WTC11 (cell line): ENCODE results near the gene VWA5B1. TPM values are rescaled to one million over a fixed set of nuclear protein-coding genes. Genes with fewer than 3 reads are reported as not detected.

Experiments used
- ATAC-seq: fragments of 200-7000 bp; cut with Tn5 transposase; 2 replicates; pipeline ENCODE4 v1.10.0; 2021; ENCODE audit warnings: mild to moderate bottlenecking, moderate library complexity
- CTCF ChIA-PET: fragments of 300-600 bp; sonication (Branson Sonifier 250); formaldehyde crosslinking; loops from one replicate; lab custom pipeline; 2021; ENCODE audit warnings: antibody characterized with exemption; lab: Charles Lee
- POLR2A ChIA-PET: fragments of 350-600 bp; sonication (Branson Sonifier 250); formaldehyde crosslinking; loops from one replicate; lab custom pipeline; 2021; ENCODE audit warnings: antibody characterized with exemption; lab: Charles Lee
- DNase-seq: peaks from one replicate; pipeline ENCODE4 v3.0.0; 2021; ENCODE audit warnings: low spot score
- H3K27ac Mint-ChIP-seq: 2 replicates; pipeline ENCODE4 v1.8.0; 2021; ENCODE audit warnings: mixed read lengths
- H3K27me3 Mint-ChIP-seq: 2 replicates; pipeline ENCODE4 v1.8.0; 2021; ENCODE audit warnings: low read depth, mild to moderate bottlenecking, moderate library complexity, mixed read lengths
- H3K36me3 Mint-ChIP-seq: 2 replicates; pipeline ENCODE4 v1.8.0; 2021; ENCODE audit warnings: mixed read lengths
- H3K4me1 Mint-ChIP-seq: 2 replicates; pipeline ENCODE4 v1.8.0; 2022; ENCODE audit warnings: mixed read lengths
- H3K4me3 Mint-ChIP-seq: 2 replicates; pipeline ENCODE4 v1.8.0; 2021; ENCODE audit warnings: mild to moderate bottlenecking, moderate library complexity, mixed read lengths
- H3K9me3 Mint-ChIP-seq: 2 replicates; pipeline ENCODE4 v1.8.0; 2021; ENCODE audit warnings: mixed read lengths
- CDX4 ChIP-seq: fragments of 250-450 bp; sonication (Bioruptor Pico); IDR thresholded peaks from 2 replicates; pipeline ENCODE4 v1.9.0; 2021; ENCODE audit warnings: moderate library complexity, mild to moderate bottlenecking, inconsistent platforms, borderline replicate concordance
- CREB1 ChIP-seq: sonication (generic); formaldehyde crosslinking; IDR thresholded peaks from 2 replicates; pipeline ENCODE4 v1.8.0; 2023; ENCODE audit warnings: mild to moderate bottlenecking, missing genetic modification reagents
- CREM ChIP-seq: sonication (generic); formaldehyde crosslinking; IDR thresholded peaks from 2 replicates; pipeline ENCODE4 v1.8.1; 2022; ENCODE audit warnings: mild to moderate bottlenecking, missing genetic modification reagents, moderate library complexity
- E2F5 ChIP-seq: sonication (generic); formaldehyde crosslinking; IDR thresholded peaks from 2 replicates; pipeline ENCODE4 v1.8.1; 2022; ENCODE audit warnings: mild to moderate bottlenecking, moderate library complexity, missing genetic modification reagents
- ELF4 ChIP-seq: sonication (generic); formaldehyde crosslinking; IDR thresholded peaks from 2 replicates; pipeline ENCODE4 v1.8.1; 2022; ENCODE audit warnings: low read depth, mild to moderate bottlenecking, moderate library complexity, missing genetic modification reagents
- GABPB1 ChIP-seq: sonication (generic); formaldehyde crosslinking; IDR thresholded peaks from 2 replicates; pipeline ENCODE4 v1.8.1; 2023; ENCODE audit warnings: mild to moderate bottlenecking, missing genetic modification reagents
- IRF2 ChIP-seq: sonication (generic); formaldehyde crosslinking; IDR thresholded peaks from 2 replicates; pipeline ENCODE4 v1.8.0; 2022; ENCODE audit warnings: low read depth, missing genetic modification reagents, borderline replicate concordance
- NFATC4 ChIP-seq: fragments of 250-450 bp; sonication (Bioruptor Pico); IDR thresholded peaks from 2 replicates; pipeline ENCODE4 v1.9.0; 2021; ENCODE audit warnings: mild to moderate bottlenecking
- OVOL2 ChIP-seq: fragments of 250-450 bp; sonication (Bioruptor Pico); IDR thresholded peaks from 2 replicates; pipeline ENCODE4 v1.9.0; 2021; ENCODE audit warnings: mild to moderate bottlenecking, borderline replicate concordance
- PRRX2 ChIP-seq: fragments of 250-450 bp; sonication (Bioruptor Pico); IDR thresholded peaks from 2 replicates; pipeline ENCODE4 v1.8.0; 2021; ENCODE audit warnings: mild to moderate bottlenecking
- RORB ChIP-seq: fragments of 250-450 bp; sonication (Bioruptor Pico); IDR thresholded peaks from 2 replicates; pipeline ENCODE4 v1.9.0; 2021; ENCODE audit warnings: mild to moderate bottlenecking
- STAT6 ChIP-seq: sonication (generic); formaldehyde crosslinking; conservative IDR thresholded peaks from 2 replicates; pipeline ENCODE4 v1.8.1; 2023; ENCODE audit warnings: mild to moderate bottlenecking, low read depth, missing genetic modification reagents, moderate library complexity
- TEAD4 ChIP-seq: sonication (generic); formaldehyde crosslinking; IDR thresholded peaks from 2 replicates; pipeline ENCODE4 v1.8.0; 2022; ENCODE audit warnings: mild to moderate bottlenecking, missing genetic modification reagents
- TP53 ChIP-seq: sonication (generic); formaldehyde crosslinking; IDR thresholded peaks from 2 replicates; pipeline ENCODE4 v1.8.1; 2023; ENCODE audit warnings: mild to moderate bottlenecking, missing genetic modification reagents
- ZNF121 ChIP-seq: sonication (generic); formaldehyde crosslinking; IDR thresholded peaks from 2 replicates; pipeline ENCODE4 v1.8.0; 2023; ENCODE audit warnings: missing genetic modification reagents
- ZNF263 ChIP-seq: sonication (generic); formaldehyde crosslinking; IDR thresholded peaks from 2 replicates; pipeline ENCODE4 v1.8.1; 2022; ENCODE audit warnings: low read depth, mild to moderate bottlenecking, moderate library complexity, missing genetic modification reagents
- ZNF423 ChIP-seq: fragments of 250-450 bp; sonication (Bioruptor Pico); IDR thresholded peaks from 2 replicates; pipeline ENCODE4 v2.1.2; 2022; ENCODE audit warnings: mild to moderate bottlenecking, moderate library complexity
- total RNA-seq: library from RNA; stranded (reverse); gene quantifications from 3 replicates; pipeline ENCODE4 v1.2.3, GENCODE V29; 2021
- TF ChIP-seq, protein P1 (sequence below): sonication (generic); formaldehyde crosslinking; IDR thresholded peaks from 2 replicates; pipeline ENCODE4 v1.8.1; 2022; ENCODE audit warnings: low read depth, missing genetic modification reagents, borderline replicate concordance
- TF ChIP-seq, protein P2 (sequence below): sonication (generic); formaldehyde crosslinking; IDR thresholded peaks from 2 replicates; pipeline ENCODE4 v1.8.1; 2023; ENCODE audit warnings: mild to moderate bottlenecking, missing genetic modification reagents
- TF ChIP-seq, protein P3 (sequence below): fragments of 200-600 bp; IDR thresholded peaks from 2 replicates; pipeline ENCODE4 v1.8.0; 2022; ENCODE audit warnings: antibody characterized with exemption
- TF ChIP-seq, protein P4 (sequence below): fragments of 250-450 bp; sonication (Bioruptor Pico); IDR thresholded peaks from 2 replicates; pipeline ENCODE4 v1.9.0; 2021; ENCODE audit warnings: mild to moderate bottlenecking, borderline replicate concordance

VWA5B1 gene
- total RNA-seq, 1 experiment from 2014 or later: 1.5 TPM

DNA sequence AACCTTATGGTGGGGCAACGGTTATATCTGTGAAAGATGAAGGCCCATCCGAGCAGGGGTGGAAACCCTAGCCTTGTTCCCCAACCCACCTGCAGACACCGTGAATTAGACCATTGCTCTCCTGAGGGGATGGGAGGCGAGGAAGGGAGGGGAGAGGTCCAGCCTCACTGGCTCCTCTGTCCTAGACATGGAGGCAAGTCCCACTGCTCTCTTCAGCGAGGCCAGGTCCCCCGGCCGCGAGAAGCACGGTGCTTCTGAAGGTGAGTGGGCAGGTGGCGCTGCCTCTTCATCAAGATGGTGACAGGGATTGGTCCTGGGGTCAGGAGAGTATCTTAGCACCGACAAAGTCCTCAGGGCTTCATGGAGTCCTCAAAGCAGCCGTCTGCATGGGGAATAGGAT, 59.3 kb downstream of the VWA5B1 start:
- TF ChIP-seq, protein P1, sequence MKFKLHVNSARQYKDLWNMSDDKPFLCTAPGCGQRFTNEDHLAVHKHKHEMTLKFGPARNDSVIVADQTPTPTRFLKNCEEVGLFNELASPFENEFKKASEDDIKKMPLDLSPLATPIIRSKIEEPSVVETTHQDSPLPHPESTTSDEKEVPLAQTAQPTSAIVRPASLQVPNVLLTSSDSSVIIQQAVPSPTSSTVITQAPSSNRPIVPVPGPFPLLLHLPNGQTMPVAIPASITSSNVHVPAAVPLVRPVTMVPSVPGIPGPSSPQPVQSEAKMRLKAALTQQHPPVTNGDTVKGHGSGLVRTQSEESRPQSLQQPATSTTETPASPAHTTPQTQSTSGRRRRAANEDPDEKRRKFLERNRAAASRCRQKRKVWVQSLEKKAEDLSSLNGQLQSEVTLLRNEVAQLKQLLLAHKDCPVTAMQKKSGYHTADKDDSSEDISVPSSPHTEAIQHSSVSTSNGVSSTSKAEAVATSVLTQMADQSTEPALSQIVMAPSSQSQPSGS (CRISPR knock-in tag): no peak
- TF ChIP-seq NFATC4 (CRISPR knock-in tag) (no peak), TEAD4 (no peak), CDX4 (CRISPR knock-in tag) (no peak), GABPB1 (CRISPR knock-in tag) (no peak), TP53 (CRISPR knock-in tag) (no peak), E2F5 (CRISPR knock-in tag) (no peak), CREM (CRISPR knock-in tag) (no peak), RORB (no peak), ZNF121 (no peak)
- TF ChIP-seq, protein P2, sequence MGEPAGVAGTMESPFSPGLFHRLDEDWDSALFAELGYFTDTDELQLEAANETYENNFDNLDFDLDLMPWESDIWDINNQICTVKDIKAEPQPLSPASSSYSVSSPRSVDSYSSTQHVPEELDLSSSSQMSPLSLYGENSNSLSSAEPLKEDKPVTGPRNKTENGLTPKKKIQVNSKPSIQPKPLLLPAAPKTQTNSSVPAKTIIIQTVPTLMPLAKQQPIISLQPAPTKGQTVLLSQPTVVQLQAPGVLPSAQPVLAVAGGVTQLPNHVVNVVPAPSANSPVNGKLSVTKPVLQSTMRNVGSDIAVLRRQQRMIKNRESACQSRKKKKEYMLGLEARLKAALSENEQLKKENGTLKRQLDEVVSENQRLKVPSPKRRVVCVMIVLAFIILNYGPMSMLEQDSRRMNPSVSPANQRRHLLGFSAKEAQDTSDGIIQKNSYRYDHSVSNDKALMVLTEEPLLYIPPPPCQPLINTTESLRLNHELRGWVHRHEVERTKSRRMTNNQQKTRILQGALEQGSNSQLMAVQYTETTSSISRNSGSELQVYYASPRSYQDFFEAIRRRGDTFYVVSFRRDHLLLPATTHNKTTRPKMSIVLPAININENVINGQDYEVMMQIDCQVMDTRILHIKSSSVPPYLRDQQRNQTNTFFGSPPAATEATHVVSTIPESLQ: no peak
- TF ChIP-seq, protein P3, sequence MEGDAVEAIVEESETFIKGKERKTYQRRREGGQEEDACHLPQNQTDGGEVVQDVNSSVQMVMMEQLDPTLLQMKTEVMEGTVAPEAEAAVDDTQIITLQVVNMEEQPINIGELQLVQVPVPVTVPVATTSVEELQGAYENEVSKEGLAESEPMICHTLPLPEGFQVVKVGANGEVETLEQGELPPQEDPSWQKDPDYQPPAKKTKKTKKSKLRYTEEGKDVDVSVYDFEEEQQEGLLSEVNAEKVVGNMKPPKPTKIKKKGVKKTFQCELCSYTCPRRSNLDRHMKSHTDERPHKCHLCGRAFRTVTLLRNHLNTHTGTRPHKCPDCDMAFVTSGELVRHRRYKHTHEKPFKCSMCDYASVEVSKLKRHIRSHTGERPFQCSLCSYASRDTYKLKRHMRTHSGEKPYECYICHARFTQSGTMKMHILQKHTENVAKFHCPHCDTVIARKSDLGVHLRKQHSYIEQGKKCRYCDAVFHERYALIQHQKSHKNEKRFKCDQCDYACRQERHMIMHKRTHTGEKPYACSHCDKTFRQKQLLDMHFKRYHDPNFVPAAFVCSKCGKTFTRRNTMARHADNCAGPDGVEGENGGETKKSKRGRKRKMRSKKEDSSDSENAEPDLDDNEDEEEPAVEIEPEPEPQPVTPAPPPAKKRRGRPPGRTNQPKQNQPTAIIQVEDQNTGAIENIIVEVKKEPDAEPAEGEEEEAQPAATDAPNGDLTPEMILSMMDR: no peak
- TF ChIP-seq, protein P4, sequence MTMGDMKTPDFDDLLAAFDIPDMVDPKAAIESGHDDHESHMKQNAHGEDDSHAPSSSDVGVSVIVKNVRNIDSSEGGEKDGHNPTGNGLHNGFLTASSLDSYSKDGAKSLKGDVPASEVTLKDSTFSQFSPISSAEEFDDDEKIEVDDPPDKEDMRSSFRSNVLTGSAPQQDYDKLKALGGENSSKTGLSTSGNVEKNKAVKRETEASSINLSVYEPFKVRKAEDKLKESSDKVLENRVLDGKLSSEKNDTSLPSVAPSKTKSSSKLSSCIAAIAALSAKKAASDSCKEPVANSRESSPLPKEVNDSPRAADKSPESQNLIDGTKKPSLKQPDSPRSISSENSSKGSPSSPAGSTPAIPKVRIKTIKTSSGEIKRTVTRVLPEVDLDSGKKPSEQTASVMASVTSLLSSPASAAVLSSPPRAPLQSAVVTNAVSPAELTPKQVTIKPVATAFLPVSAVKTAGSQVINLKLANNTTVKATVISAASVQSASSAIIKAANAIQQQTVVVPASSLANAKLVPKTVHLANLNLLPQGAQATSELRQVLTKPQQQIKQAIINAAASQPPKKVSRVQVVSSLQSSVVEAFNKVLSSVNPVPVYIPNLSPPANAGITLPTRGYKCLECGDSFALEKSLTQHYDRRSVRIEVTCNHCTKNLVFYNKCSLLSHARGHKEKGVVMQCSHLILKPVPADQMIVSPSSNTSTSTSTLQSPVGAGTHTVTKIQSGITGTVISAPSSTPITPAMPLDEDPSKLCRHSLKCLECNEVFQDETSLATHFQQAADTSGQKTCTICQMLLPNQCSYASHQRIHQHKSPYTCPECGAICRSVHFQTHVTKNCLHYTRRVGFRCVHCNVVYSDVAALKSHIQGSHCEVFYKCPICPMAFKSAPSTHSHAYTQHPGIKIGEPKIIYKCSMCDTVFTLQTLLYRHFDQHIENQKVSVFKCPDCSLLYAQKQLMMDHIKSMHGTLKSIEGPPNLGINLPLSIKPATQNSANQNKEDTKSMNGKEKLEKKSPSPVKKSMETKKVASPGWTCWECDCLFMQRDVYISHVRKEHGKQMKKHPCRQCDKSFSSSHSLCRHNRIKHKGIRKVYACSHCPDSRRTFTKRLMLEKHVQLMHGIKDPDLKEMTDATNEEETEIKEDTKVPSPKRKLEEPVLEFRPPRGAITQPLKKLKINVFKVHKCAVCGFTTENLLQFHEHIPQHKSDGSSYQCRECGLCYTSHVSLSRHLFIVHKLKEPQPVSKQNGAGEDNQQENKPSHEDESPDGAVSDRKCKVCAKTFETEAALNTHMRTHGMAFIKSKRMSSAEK: no peak
- CTCF ChIA-PET: interaction anchor here (0.6 to 1.5 kb wide), 3 partner anchors 12 to 439 kb away, joined by 3 to 6 read pairs (median 5); no protein-coding TSS in a partner anchor
- Mint-ChIP-seq H3K27ac (no peak overlapping the region), H3K4me3 (no peak overlapping the region), H3K4me1 (no peaks in the 10 kb centered on the region; the same call in 1 of the 2 replicates), H3K9me3 (peaks cover 8% of the 10 kb centered on the region), H3K27me3 (peaks cover 5% of the 10 kb centered on the region), H3K36me3 (no peaks in the 10 kb centered on the region)
- DNase-seq (no peak), ATAC-seq (no peak)
- POLR2A ChIA-PET: no interaction called here

DNA sequence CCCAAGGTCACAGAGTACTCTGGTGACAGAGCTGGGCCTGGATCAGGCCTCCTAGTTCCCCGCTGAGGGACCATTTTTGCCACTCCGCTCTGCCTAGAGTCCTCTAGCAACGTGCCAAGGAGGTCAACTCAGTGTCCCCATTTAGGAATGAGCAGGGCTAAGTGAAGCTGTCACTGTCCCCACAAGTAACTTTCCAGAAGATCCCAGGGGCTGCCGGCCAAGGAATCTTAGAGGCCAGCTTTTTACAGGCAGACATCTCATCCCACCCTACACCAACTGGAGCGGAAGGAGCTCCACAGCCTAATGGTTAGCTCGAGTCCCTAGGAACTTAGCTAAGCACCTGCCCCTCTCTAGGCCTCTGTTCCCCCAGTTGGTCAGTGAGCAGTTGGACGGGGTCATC, 59.7 kb downstream of the VWA5B1 start:
- peaks cover 8% of the 10 kb centered on the region for H3K9me3 Mint-ChIP-seq
- H3K27ac Mint-ChIP-seq: no peak overlapping the region
- no peaks in the 10 kb centered on the region for H3K4me1 Mint-ChIP-seq
- H3K4me3 Mint-ChIP-seq: no peak overlapping the region
- peaks cover 3% of the 10 kb centered on the region; the same call in 1 of the 2 replicates for H3K27me3 Mint-ChIP-seq
- no peak for ATAC-seq
- CTCF ChIA-PET: interaction anchor here (0.6 to 1.7 kb wide), 4 partner anchors 12 to 440 kb away, joined by 3 to 6 read pairs (median 5); no protein-coding TSS in a partner anchor
- DNase-seq: no peak
- H3K36me3 Mint-ChIP-seq: no peaks in the 10 kb centered on the region
- POLR2A ChIA-PET: no interaction called here
- TF ChIP-seq OVOL2 (CRISPR knock-in tag) (no peak), PRRX2 (CRISPR knock-in tag) (no peak), CREB1 (CRISPR knock-in tag) (no peak), ELF4 (CRISPR knock-in tag) (no peak), IRF2 (CRISPR knock-in tag) (no peak), ZNF423 (CRISPR knock-in tag) (no peak), ZNF263 (CRISPR knock-in tag) (no peak), STAT6 (CRISPR knock-in tag) (no peak)
